ENCODE data around the gene ANKRD31. TPM values are rescaled to one million over a fixed set of nuclear protein-coding genes. Genes with fewer than 3 reads are reported as not detected.
"Not testable (repeated sequence)": the region's sequence is repeated elsewhere in the genome, so short reads cannot be mapped to it uniquely, and the experiment has no call there.

ANKRD31 gene
- total RNA-seq, 1 experiment from 2014 or later: 1.5 TPM

DNA sequence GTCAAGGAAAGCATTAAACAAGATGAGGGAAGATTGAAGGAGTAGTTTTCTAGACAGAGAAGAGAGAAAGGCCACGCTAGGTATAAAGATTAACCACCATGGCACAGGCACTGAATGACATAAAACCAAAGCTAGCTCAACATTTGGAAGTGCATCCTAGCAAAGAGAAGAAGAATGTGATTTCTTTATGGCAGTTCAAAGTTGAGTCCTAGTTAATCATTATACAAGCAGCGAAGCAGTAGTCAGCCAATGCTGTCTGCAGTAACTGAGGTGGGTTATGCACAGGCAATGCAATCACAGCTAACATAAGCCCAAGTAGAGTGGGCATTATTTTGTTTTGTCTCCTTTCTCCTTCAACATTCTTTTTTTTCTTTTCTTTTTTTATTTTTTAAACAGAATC is 24.0 kb upstream of the ANKRD31 start:
- H3K4me1 Mint-ChIP-seq (ENCODE audit: low read depth, unreplicated experiment): peaks cover 34% of the 10 kb centered on the region
- CTCF ChIA-PET: no interaction called here
- no peaks in the 10 kb centered on the region for H3K27me3 Mint-ChIP-seq (ENCODE audit: unreplicated experiment)
- peaks cover 4% of the 10 kb centered on the region for H3K9me3 Mint-ChIP-seq (ENCODE audit: low read depth, unreplicated experiment)
- DNase-seq: no peak
- BruUV-seq (replicated peaks): no TSS peak
- H3K27ac Mint-ChIP-seq (ENCODE audit: unreplicated experiment): no peak overlapping the region
- no peak for TF ChIP-seq CTCF (IDR thresholded peaks at IDR 0.05; ENCODE audit: unreplicated experiment)
- no peak overlapping the region for H3K4me3 Mint-ChIP-seq (ENCODE audit: low read depth, unreplicated experiment)
- no peaks in the 10 kb centered on the region for H3K36me3 Mint-ChIP-seq (ENCODE audit: insufficient read depth, unreplicated experiment)
- intact Hi-C loops (cut with micrococcal nuclease; ENCODE audit: unreplicated experiment): no loop called here

DNA sequence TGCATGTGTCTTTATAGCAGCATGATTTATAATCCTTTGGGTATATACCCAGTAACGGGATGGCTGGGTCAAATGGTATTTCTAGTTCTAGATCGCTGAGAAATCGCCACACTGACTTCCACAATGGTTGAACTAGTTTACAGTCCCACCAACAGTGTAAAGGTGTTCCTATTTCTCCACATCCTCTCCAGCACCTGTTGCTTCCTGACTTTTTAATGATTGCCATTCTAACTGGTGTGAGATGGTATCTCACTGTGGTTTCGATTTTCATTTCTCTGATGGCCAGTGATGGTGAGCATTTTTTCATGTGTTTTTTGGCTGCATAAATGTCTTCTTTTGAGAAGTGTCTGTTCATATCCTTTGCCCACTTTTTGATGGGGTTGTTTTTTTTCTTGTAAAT is 13.8 kb upstream of the ANKRD31 start:
- intact Hi-C loops (cut with micrococcal nuclease; ENCODE audit: unreplicated experiment): not testable (repeated sequence)

DNA sequence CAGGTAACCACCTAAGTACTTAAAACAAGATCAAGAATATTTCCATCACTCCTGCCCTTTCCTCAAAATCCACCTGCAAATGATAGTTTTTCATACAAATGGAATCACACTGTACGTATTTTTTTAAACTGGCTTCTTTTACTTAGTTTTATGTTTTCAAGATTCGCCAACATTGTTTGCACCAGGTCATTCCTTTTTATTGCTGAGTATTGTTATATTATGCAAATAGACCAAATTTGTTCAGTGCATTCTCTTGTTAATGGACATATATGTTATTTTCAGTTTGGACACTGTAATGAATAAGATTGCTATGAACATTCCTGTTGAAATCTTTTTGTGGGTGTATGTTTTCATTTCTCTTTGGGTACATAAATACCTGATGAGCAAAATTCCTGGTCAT is 8.3 kb upstream of the ANKRD31 start:
- Mint-ChIP-seq H3K4me1 (ENCODE audit: low read depth, unreplicated experiment) (peaks cover 22% of the 10 kb centered on the region), H3K27ac (ENCODE audit: unreplicated experiment) (no peak overlapping the region), H3K27me3 (ENCODE audit: unreplicated experiment) (no peaks in the 10 kb centered on the region), H3K4me3 (ENCODE audit: low read depth, unreplicated experiment) (no peak overlapping the region), H3K36me3 (ENCODE audit: insufficient read depth, unreplicated experiment) (peaks cover 11% of the 10 kb centered on the region), H3K9me3 (ENCODE audit: low read depth, unreplicated experiment) (no peaks in the 10 kb centered on the region)
- TF ChIP-seq CTCF (IDR thresholded peaks at IDR 0.05; ENCODE audit: unreplicated experiment): no peak
- intact Hi-C loops (cut with micrococcal nuclease; ENCODE audit: unreplicated experiment): no loop called here
- CTCF ChIA-PET: no interaction called here
- no TSS peak for BruUV-seq (replicated peaks)
- DNase-seq: no peak

More for the DNA sequence above, 13.8 kb upstream of the ANKRD31 start:
- H3K9me3 Mint-ChIP-seq (ENCODE audit: low read depth, unreplicated experiment); H3K27me3 Mint-ChIP-seq (ENCODE audit: unreplicated experiment); H3K27ac Mint-ChIP-seq (ENCODE audit: unreplicated experiment); CTCF ChIA-PET; DNase-seq; H3K4me3 Mint-ChIP-seq (ENCODE audit: low read depth, unreplicated experiment); H3K4me1 Mint-ChIP-seq (ENCODE audit: low read depth, unreplicated experiment); H3K36me3 Mint-ChIP-seq (ENCODE audit: insufficient read depth, unreplicated experiment); BruUV-seq (replicated peaks): not testable (repeated sequence)

GRCh38 chr5:75243510-75243909 is 6.8 kb upstream of the ANKRD31 start:
- peaks cover 33% of the 10 kb centered on the region for H3K4me1 Mint-ChIP-seq (ENCODE audit: low read depth, unreplicated experiment)
- CTCF ChIA-PET: interaction anchor here (1.4 kb wide), 1 partner anchor 193 kb away, joined by 4 read pairs; no protein-coding TSS in a partner anchor
- H3K4me3 Mint-ChIP-seq (ENCODE audit: low read depth, unreplicated experiment): no peak overlapping the region
- DNase-seq: peak; percentile 29
- H3K9me3 Mint-ChIP-seq (ENCODE audit: low read depth, unreplicated experiment): no peaks in the 10 kb centered on the region
- H3K27me3 Mint-ChIP-seq (ENCODE audit: unreplicated experiment): no peaks in the 10 kb centered on the region
- no TSS peak for BruUV-seq (replicated peaks)
- intact Hi-C loops (cut with micrococcal nuclease; ENCODE audit: unreplicated experiment): no loop called here
- H3K36me3 Mint-ChIP-seq (ENCODE audit: insufficient read depth, unreplicated experiment): peaks cover 11% of the 10 kb centered on the region
- no peak for TF ChIP-seq CTCF (IDR thresholded peaks at IDR 0.05; ENCODE audit: unreplicated experiment)
- H3K27ac Mint-ChIP-seq (ENCODE audit: unreplicated experiment): no peak overlapping the region

GRCh38 chr5:75243100-75243499 is 6.4 kb upstream of the ANKRD31 start:
- DNase-seq: peak; percentile 42
- no TSS peak for BruUV-seq (replicated peaks)
- intact Hi-C loops (cut with micrococcal nuclease; ENCODE audit: unreplicated experiment): no loop called here
- peaks cover 33% of the 10 kb centered on the region for H3K4me1 Mint-ChIP-seq (ENCODE audit: low read depth, unreplicated experiment)
- H3K4me3 Mint-ChIP-seq (ENCODE audit: low read depth, unreplicated experiment): no peak overlapping the region
- CTCF ChIA-PET: interaction anchor here (1.4 kb wide), 1 partner anchor 193 kb away, joined by 4 read pairs; no protein-coding TSS in a partner anchor
- no peaks in the 10 kb centered on the region for H3K9me3 Mint-ChIP-seq (ENCODE audit: low read depth, unreplicated experiment)
- H3K27me3 Mint-ChIP-seq (ENCODE audit: unreplicated experiment): no peaks in the 10 kb centered on the region
- peaks cover 11% of the 10 kb centered on the region for H3K36me3 Mint-ChIP-seq (ENCODE audit: insufficient read depth, unreplicated experiment)
- no peak for TF ChIP-seq CTCF (IDR thresholded peaks at IDR 0.05; ENCODE audit: unreplicated experiment)
- no peak overlapping the region for H3K27ac Mint-ChIP-seq (ENCODE audit: unreplicated experiment)

Measured in Calu3 (cell line).